DMS153 treated with DMSO at 0.1 percent for 48 hours (cell line): Measurements from ENCODE around the gene HS3ST1.
A peak's percentile ranks its signal among the peaks of the same experiment; 100 is the strongest.

ENCODE experiments used
- DNase-seq: peaks from one replicate; lab custom pipeline; 2025; ENCODE audit not compliant: unreplicated experiment; lab: John Stamatoyannopoulos, UW

Gene HS3ST1

DNA sequence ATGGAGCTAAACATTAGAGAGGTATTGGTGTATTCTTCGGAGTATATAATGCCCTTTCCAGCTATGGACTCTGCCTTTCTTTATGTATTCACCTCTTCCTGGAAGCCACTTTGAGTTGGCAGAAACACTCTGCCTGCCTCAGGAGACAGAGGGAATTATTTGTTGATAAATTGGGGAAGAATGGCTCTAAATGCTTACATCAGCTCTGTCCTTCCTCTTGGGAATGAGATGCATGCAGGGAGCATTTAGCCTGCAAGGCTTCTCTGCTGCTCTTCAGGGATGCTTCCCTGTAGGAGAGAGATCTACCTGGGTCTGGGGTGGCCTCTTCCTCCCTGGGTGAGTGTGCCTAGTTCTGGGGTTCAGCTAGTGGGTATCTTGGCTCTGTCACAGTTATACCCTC is 6.9 kb upstream of the HS3ST1 start:
- DNase-seq = no peak

DNA sequence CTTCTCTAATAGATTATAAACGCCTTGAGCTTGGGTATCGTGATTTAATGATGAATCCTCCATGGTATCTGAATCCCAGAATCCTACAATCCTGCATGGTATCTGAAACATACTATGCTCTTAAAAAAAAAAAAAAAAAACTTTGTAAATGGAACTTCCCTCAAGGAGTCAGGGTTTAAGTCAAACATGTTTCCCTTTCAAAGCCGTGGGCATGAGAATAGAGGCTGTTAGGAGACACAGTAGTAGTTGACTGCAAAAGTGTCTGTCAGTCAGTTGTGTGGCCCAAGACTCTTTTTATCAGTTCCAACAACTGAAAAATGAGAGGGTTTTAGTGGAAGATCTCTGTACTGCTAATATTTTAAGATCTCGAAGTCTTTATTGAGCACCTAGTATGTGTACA is 2.4 kb upstream of the HS3ST1 start:
- no peak for DNase-seq

- no peak for DNase-seq
These were observed 1.8 kb upstream of the HS3ST1 start for GRCh38 chr4:11430536-11430935.

GRCh38 chr4:11429699-11430045 is 978 bp upstream of the HS3ST1 start:
- DNase-seq = no peak

DNA sequence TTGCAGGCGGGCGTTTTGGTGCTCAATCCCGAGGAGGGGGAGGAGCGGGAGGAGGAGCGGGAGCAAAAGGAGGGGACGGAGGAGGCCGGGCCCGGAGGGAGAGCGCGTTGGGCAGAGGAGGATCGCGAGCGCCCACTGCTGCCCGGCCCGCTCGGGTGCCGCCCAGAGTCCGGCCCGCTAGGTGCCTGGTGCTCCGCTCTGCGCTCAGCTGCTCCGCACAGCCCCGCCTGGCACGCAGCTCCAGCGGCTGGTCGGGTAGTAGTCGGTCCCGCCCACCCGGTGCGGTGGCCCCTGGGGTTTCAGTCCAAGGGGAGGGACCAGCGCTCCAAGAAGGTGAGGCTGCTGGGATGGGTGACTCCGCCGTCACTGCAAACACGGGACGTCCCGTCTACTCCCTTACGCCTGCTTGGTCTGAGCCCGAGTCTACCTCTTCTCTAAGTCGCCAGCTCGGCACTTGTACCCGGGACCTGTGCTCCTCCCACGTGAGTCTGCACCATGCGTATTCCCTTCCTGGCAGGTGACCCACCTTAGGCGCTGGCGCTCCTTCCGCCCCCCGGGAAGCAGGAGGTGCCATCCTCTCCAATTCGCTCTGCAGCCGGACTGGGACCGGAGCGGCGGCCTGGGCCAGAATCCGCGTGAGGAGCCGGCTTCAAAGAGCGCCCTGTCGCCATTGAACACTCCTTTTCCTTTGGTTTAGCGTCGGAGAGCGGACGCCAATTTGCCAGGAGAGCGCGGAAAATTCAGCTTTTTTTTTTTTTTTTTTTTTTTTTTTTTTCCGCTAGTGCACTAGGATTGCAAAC is 405 bp upstream of the HS3ST1 start:
- peak; percentile 47 for DNase-seq

GRCh38 chr4:11427121-11427996 is 1.3 kb downstream of the HS3ST1 start:
- DNase-seq = no peak

DNA sequence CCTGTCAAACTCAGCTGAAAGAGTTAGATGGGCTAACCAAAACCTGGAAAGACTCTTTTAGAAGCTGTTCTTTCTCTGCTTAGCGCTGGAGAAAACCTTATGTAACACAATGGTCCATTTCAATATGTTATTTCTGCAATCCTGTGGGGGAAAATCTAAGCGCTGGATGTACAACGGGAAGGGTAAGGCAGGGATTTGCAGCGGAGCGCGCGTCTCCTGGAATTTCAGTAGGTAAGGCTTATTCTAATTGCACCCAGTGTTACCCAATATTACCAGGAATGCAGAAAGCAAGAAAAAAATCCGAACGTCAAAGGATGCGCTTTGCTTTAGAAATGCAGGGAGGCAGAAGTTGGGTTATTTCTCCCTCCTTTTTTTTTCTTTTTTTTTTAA is 2.0 kb downstream of the HS3ST1 start:
- no peak for DNase-seq

GRCh38 chr4:11426003-11426402 is 2.7 kb downstream of the HS3ST1 start:
- DNase-seq = no peak

GRCh38 chr4:11424856-11425255 is 3.8 kb downstream of the HS3ST1 start:
- DNase-seq = no peak

GRCh38 chr4:11424000-11424399 is 4.7 kb downstream of the HS3ST1 start:
- DNase-seq = no peak

GRCh38 chr4:11423465-11423864 is 5.2 kb downstream of the HS3ST1 start:
- DNase-seq = no peak

- no peak for DNase-seq
These were observed 7.6 kb downstream of the HS3ST1 start for GRCh38 chr4:11421116-11421515.

GRCh38 chr4:11420327-11420726 is 8.4 kb downstream of the HS3ST1 start:
- DNase-seq = no peak

DNA sequence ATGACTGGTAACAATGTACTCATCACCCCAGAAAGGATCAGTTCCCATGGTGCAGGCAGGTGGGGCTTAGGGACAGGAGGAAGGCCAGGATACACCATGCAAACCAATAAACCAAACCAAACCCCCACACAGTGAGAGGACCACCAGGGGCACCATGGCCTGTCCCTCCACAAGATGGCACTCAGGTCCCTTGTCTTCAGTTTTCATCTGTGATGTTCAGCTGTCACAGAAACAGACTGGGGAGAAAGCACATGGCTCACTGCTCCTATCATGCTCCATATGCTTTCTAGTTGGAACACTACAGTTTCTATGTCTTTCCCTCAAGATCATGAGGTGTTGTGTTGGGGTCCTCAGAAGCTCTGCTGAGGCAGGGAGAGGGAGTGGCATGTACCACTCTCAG is 10.1 kb downstream of the HS3ST1 start:
- DNase-seq = no peak

GRCh38 chr4:11416767-11417113 is 12.0 kb downstream of the HS3ST1 start:
- no peak for DNase-seq

DNA sequence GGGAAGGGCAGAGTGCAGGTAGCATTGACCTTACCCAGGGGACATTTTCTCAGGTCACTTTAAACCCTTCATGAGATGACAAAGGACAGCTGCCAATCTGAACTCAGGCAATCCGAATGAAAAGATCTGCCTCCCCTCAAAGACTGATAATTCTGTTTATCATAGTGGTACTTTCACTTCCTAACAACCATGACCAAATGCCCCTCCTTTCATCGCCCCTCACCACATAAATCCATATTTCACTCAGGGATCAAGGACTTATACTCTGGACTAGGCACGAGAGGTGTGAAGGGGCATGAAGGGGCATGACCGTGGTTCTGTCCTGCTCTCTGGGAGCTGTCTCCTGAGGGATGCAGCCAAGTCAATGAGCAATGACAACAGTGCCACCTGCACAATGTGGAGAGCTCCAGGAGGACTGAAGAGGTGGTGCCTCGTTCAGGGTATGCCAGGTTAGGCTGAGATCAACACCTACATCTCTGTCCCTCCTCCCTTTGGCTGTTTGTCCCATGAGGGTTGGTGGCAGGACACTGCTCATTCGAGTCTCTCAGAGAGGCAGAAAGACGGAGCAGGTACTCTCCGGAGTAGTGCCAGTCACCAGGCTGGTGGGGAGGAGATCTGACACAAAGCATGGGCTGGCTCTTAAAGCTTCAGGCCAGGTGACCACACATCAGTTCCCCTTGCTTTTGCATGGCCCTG is 12.5 kb downstream of the HS3ST1 start:
- DNase-seq = no peak

GRCh38 chr4:11415409-11416070 is 13.2 kb downstream of the HS3ST1 start:
- DNase-seq = no peak

GRCh38 chr4:11412211-11412610 is 16.5 kb downstream of the HS3ST1 start:
- DNase-seq = no peak

GRCh38 chr4:11409632-11410031 is 19.1 kb downstream of the HS3ST1 start:
- DNase-seq = no peak

GRCh38 chr4:11408233-11408967 is 20.3 kb downstream of the HS3ST1 start:
- DNase-seq = no peak

DNA sequence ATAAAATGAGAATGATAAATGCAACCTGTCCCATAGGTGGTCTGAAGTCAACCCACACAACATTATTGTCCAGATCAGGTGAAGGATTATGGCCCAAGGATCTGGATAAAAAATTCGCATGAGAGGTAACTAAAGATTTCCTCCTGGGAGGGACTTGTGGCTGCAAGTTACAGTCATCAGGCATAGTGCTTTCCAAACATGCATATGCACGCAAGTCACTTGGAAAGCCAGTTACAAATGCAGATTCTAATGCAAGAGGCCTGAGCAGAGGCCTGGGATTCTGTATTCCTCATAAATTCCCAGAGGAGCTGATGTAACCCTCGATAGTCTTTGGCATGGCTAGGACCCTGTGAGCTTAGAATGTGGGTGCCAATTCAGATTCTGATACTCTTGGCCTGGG is 21.1 kb downstream of the HS3ST1 start:
- DNase-seq = no peak
